Neural progenitor cell (in vitro differentiated cells): Measurements from ENCODE around the gene BRD1. TPM values are rescaled to one million over a fixed set of nuclear protein-coding genes. Genes with fewer than 3 reads are reported as not detected.
A peak's percentile ranks its signal among the peaks of the same experiment; 100 is the strongest.

Experiments used
- DNase-seq: peaks from one replicate; pipeline ENCODE4 v3.0.0-alpha.2; 2016; ENCODE audit warnings: low spot score
- H2AFZ ChIP-seq: fragments of 200-600 bp; sonication (generic); replicated peaks from 2 replicates; pipeline ENCODE4 v1.6.1; 2016; ENCODE audit warnings: antibody characterized with exemption
- H3F3A ChIP-seq: fragments of 200-600 bp; sonication (generic); 2 replicates; pipeline ENCODE4 v1.6.1; 2016; ENCODE audit warnings: antibody characterized with exemption, low read depth
- H3K27ac ChIP-seq: fragments of 200-600 bp; sonication (generic); 2 replicates; pipeline ENCODE4 v1.5.1; 2016; ENCODE audit warnings: mild to moderate bottlenecking
- H3K27me3 ChIP-seq: fragments of 200-600 bp; sonication (generic); 2 replicates; pipeline ENCODE4 v1.6.1; 2016; ENCODE audit warnings: mild to moderate bottlenecking, moderate library complexity
- H3K36me3 ChIP-seq: fragments of 200-600 bp; sonication (generic); 2 replicates; pipeline ENCODE4 v1.5.1; 2016
- H3K4me1 ChIP-seq: fragments of 200-600 bp; sonication (generic); 2 replicates; pipeline ENCODE4 v1.6.1; 2016; ENCODE audit warnings: mixed run types
- H3K4me2 ChIP-seq: fragments of 200-600 bp; sonication (generic); 2 replicates; pipeline ENCODE4 v1.6.1; 2016
- H3K4me3 ChIP-seq: fragments of 200-600 bp; sonication (generic); 2 replicates; pipeline ENCODE4 v1.5.1; 2016
- H3K79me2 ChIP-seq: fragments of 200-600 bp; sonication (generic); 2 replicates; pipeline ENCODE4 v1.6.1; 2016; ENCODE audit warnings: low read depth
- H3K9ac ChIP-seq: fragments of 200-600 bp; sonication (generic); 2 replicates; pipeline ENCODE4 v1.6.1; 2016
- H3K9me3 ChIP-seq: fragments of 200-600 bp; sonication (generic); 2 replicates; pipeline ENCODE4 v1.5.1; 2016; ENCODE audit warnings: low read depth
- H4K20me1 ChIP-seq: fragments of 200-600 bp; sonication (generic); 2 replicates; pipeline ENCODE4 v1.6.1; 2016; ENCODE audit warnings: low read depth
- H3K27ac Mint-ChIP-seq: 3 replicates; pipeline ENCODE4 v1.8.0; 2021; ENCODE audit warnings: mixed read lengths
- H3K27me3 Mint-ChIP-seq: 2 replicates; pipeline ENCODE4 v1.8.0; 2022; ENCODE audit warnings: low read depth, mild to moderate bottlenecking, inconsistent platforms, moderate library complexity, mixed read lengths; ENCODE audit not compliant: insufficient read depth
- H3K36me3 Mint-ChIP-seq: 3 replicates; pipeline ENCODE4 v1.8.0; 2021; ENCODE audit warnings: mixed read lengths
- H3K4me1 Mint-ChIP-seq: 3 replicates; pipeline ENCODE4 v1.8.0; 2021; ENCODE audit warnings: mixed read lengths
- H3K4me3 Mint-ChIP-seq: 3 replicates; pipeline ENCODE4 v1.8.0; 2021; ENCODE audit warnings: mild to moderate bottlenecking, moderate library complexity, mixed read lengths
- H3K9me3 Mint-ChIP-seq: 3 replicates; pipeline ENCODE4 v1.8.0; 2020; ENCODE audit warnings: mixed read lengths
- EZH2 ChIP-seq: fragments of 200-600 bp; sonication (generic); IDR thresholded peaks from 2 replicates; pipeline ENCODE4 v1.6.1; 2017; ENCODE audit warnings: antibody characterized with exemption, mild to moderate bottlenecking, moderate library complexity
- EZH2phosphoT487 ChIP-seq: fragments of 200-600 bp; sonication (generic); IDR thresholded peaks from 2 replicates; pipeline ENCODE4 v1.6.1; 2017; ENCODE audit warnings: antibody characterized with exemption
- total RNA-seq: library from RNA; depleted of rRNA; stranded (reverse); fragments of >200 nt; gene quantifications from 2 replicates; pipeline ENCODE4 v1.2.3, GENCODE V29; 2015; ENCODE audit warnings: low replicate concordance
- TF ChIP-seq, protein P1 (sequence below): fragments of 200-600 bp; sonication (generic); IDR thresholded peaks from 2 replicates; pipeline ENCODE4 v1.5.1; 2017; ENCODE audit warnings: antibody characterized with exemption, mild to moderate bottlenecking

BRD1 gene
- total RNA-seq, 1 donor from 2014 or later = 31.2 TPM

DNA sequence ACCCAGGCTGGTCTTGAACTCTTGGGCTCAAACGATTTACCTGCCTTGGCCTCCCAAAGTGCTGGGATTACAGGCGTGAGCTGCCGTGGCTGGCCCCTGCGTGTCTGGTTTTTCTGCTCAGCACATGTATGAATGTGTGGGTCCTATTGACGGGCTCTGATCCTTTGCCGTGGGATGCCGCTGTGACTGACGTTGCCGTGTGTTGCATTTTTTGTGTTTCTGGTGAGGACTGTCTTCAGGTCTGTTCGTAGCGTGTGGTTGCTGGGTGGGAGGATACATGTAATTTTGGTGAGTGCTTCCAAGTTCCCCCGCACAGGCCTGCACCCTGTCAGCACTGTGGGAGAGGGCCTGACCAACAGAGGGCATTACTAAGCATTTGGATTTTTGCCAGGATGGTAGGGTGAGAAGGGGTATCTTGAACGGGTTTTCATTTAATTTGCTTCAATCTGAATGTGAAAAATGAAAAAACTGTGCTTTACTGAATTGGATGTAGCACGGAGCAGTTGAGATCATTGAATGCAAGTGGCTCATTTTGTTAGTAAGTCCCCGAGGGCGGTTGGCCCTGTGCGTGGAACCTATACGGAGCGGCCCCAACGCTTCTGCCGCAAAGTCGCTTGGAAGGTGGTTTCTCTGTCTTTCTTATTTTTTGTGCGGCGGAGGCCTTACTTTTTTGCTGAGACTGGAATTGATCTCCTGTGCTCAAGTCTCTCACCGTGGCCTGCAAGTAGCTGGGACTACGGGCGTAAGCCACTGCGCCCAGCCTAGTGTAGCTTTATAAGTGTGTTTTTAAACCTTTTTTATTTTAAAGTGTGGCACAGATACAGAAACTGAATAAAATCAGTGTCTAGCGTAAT lies 34.2 kb upstream of the BRD1 start:
- no peaks in the 10 kb centered on the region for H3K4me1 ChIP-seq
- DNase-seq = no peak
- H3K9ac ChIP-seq = no peak overlapping the region
- no peaks in the 10 kb centered on the region for H3K27me3 Mint-ChIP-seq
- H3K27ac Mint-ChIP-seq = no peak overlapping the region
- peaks cover 42% of the 10 kb centered on the region for H4K20me1 ChIP-seq
- no peaks in the 10 kb centered on the region for H3K27me3 ChIP-seq
- peaks cover 7% of the 10 kb centered on the region for H3K36me3 ChIP-seq
- H3K4me2 ChIP-seq = no peak overlapping the region
- H3K4me3 ChIP-seq = no peak overlapping the region
- H3K4me3 Mint-ChIP-seq = no peak overlapping the region
- H3F3A ChIP-seq = peaks cover 3% of the 10 kb centered on the region
- TF ChIP-seq EZH2 (no peak), EZH2phosphoT487 (no peak)
- TF ChIP-seq, protein P1, sequence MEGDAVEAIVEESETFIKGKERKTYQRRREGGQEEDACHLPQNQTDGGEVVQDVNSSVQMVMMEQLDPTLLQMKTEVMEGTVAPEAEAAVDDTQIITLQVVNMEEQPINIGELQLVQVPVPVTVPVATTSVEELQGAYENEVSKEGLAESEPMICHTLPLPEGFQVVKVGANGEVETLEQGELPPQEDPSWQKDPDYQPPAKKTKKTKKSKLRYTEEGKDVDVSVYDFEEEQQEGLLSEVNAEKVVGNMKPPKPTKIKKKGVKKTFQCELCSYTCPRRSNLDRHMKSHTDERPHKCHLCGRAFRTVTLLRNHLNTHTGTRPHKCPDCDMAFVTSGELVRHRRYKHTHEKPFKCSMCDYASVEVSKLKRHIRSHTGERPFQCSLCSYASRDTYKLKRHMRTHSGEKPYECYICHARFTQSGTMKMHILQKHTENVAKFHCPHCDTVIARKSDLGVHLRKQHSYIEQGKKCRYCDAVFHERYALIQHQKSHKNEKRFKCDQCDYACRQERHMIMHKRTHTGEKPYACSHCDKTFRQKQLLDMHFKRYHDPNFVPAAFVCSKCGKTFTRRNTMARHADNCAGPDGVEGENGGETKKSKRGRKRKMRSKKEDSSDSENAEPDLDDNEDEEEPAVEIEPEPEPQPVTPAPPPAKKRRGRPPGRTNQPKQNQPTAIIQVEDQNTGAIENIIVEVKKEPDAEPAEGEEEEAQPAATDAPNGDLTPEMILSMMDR = no peak
- H3K4me1 Mint-ChIP-seq = peaks cover 2% of the 10 kb centered on the region
- no peak overlapping the region for H2AFZ ChIP-seq
- peaks cover 4% of the 10 kb centered on the region for H3K9me3 ChIP-seq
- H3K27ac ChIP-seq = no peak overlapping the region
- H3K36me3 Mint-ChIP-seq = peaks cover 44% of the 10 kb centered on the region
- peaks cover 99% of the 10 kb centered on the region for H3K79me2 ChIP-seq
- peaks cover 41% of the 10 kb centered on the region for H3K9me3 Mint-ChIP-seq

DNA sequence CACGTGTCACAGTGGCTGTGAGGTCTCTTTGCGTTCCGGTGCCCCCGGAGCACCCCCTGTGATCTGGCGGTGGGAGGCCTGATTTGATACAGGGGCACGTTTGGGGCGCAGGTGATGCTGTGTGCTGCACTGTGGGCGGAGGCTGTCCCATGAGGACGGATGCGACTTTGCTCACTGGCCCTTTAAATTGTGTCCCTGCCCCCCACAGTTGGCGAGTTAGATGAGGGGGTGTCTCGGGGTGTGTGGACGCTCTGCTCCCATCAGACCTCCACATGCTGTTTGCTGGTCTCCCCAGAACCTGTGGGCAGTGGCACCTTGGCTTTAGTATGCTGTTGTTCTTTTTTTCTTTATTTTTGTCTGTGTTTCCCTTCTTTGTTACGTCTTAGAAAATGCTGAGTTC lies 31.2 kb upstream of the BRD1 start:
- no peak overlapping the region for H3K27ac ChIP-seq
- Mint-ChIP-seq H3K27ac (peak overlapping the region; percentile 6), H3K27me3 (peaks cover 6% of the 10 kb centered on the region), H3K4me1 (peaks cover 21% of the 10 kb centered on the region), H3K4me3 (no peak overlapping the region), H3K9me3 (peaks cover 20% of the 10 kb centered on the region), H3K36me3 (peaks cover 25% of the 10 kb centered on the region)
- DNase-seq = no peak
- TF ChIP-seq, protein P1 = no peak
- TF ChIP-seq EZH2 (no peak), EZH2phosphoT487 (no peak)
- H3K4me2 ChIP-seq = no peak overlapping the region
- H4K20me1 ChIP-seq = peaks cover 70% of the 10 kb centered on the region
- peaks cover 16% of the 10 kb centered on the region for H3K4me1 ChIP-seq
- no peak overlapping the region for H3K9ac ChIP-seq
- H3K4me3 ChIP-seq = no peak overlapping the region
- H2AFZ ChIP-seq = no peak overlapping the region
- peaks cover 12% of the 10 kb centered on the region for H3F3A ChIP-seq
- no peaks in the 10 kb centered on the region for H3K9me3 ChIP-seq
- no peaks in the 10 kb centered on the region for H3K27me3 ChIP-seq
- H3K79me2 ChIP-seq = peaks cover 98% of the 10 kb centered on the region
- H3K36me3 ChIP-seq = no peaks in the 10 kb centered on the region

DNA sequence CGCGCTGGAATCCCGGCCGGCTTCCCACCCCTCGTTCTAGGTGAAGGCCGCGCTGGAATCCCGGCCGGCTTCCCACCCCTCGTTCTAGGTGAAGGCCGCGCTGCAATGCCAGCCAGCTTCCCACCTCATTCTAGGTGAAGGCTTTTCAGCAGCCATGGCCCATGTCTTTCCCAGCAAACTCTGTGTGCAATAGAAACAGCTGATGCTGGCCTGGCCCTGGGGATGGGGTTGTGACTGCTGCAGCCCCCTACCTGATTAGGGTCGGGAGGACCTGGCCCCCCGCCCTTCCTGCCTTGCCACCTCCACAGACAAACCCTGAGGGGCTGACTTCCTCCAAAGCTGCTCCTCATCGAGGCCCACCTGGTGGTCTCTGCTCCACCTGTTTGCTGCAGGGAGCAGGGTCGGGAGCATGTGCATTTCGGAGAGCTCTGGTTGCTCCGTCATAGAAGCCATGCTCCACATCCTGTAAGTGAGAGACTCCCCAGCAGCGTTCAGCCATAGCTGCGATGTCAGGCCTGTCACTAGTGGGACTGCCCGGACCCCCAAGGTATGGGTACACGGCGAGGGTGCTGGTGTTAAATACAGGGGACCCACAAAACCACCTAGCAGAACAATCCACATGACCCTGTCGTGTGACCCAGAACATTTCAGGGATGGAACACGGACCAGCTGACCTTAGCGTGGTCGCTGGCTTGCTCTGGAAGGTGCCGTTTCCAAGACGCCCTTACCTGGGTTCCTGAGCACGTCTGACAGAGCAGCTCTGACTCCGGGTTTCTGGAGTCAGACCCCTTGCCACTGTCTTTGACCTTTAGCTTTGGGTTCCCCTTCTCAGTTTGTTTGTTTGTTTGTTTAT lies 29.3 kb upstream of the BRD1 start:
- Histone ChIP-seq H3K4me1 (peaks cover 16% of the 10 kb centered on the region), H3K27me3 (peaks cover 12% of the 10 kb centered on the region), H3K27ac (no peak overlapping the region), H3K36me3 (no peaks in the 10 kb centered on the region), H3K4me3 (no peak overlapping the region), H2AFZ (no peak overlapping the region), H4K20me1 (peaks cover 63% of the 10 kb centered on the region), H3F3A (peaks cover 12% of the 10 kb centered on the region), H3K9me3 (no peaks in the 10 kb centered on the region), H3K9ac (no peak overlapping the region), H3K4me2 (no peak overlapping the region), H3K79me2 (peaks cover 79% of the 10 kb centered on the region)
- TF ChIP-seq, protein P1 = no peak
- no peak for TF ChIP-seq EZH2phosphoT487
- no peak for TF ChIP-seq EZH2
- peak overlapping the region; percentile 41 for H3K4me3 Mint-ChIP-seq
- no peak overlapping the region for H3K27ac Mint-ChIP-seq
- H3K36me3 Mint-ChIP-seq = peaks cover 16% of the 10 kb centered on the region
- H3K9me3 Mint-ChIP-seq = peaks cover 9% of the 10 kb centered on the region
- DNase-seq = no peak
- peaks cover 14% of the 10 kb centered on the region for H3K27me3 Mint-ChIP-seq
- peaks cover 21% of the 10 kb centered on the region for H3K4me1 Mint-ChIP-seq
